ENCODE results near the gene MEX3C. TPM values are rescaled to one million over a fixed set of nuclear protein-coding genes. Genes with fewer than 3 reads are reported as not detected.

The MEX3C gene
- 23.2 TPM for polyA plus RNA-seq (2012; ENCODE audit: insufficient read length, low read depth)

DNA sequence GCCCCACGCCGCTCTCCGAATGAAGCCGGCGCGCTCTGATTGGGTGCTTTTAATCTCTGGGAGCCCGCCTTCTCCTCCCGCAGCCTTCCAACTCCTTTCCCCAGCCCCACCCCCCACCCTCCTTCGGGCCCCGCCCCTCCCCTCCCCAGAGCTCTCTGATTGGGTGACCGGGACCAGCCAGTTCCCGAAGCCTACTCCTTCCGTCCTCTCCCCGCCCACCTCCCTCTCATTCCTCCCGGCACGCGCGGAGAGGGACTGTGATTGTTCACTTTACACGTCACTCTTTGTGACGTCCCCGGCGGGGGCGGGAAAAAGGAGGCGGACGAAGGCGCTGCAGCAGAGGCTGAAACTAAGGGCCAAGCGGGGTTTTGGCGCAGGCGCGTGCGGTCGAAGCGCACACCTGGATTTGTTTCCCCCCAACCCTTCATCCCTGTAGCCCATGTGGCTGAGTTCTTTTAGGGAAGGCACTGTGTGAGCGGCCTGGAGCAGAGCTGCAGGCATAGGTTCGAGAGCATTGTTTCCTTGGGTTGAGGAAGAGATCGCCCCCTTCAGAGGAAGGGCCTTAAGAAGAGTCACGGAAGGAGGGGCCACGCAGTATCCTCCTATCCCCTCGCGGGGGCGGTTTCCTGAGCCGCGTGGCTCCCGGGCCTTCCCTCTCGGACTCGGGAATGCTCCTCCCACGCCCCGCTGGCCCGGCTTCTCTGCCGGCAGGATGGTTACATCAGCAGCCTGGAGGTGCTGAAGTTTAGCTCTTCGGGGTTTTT, at the start of gene MEX3C:
MEX3C (minus strand) TSS at position 21 of the 764 bp plus-strand sequence. CDS start 361 bp downstream, outside the sequence.
- TF ChIP-seq SIN3A (IDR thresholded peaks at IDR 0.05; ENCODE audit: borderline replicate concordance, insufficient read depth, low read length) (0 out of 2 replicates have a peak, but pooled peaks have one; percentile 63), TAF1 (IDR thresholded peaks at IDR 0.05; ENCODE audit: borderline replicate concordance, insufficient read depth, low read length) (peak; percentile 62), FOXP2 (optimal IDR thresholded peaks at IDR 0.05; ENCODE audit: borderline replicate concordance, extremely low read depth, extremely low read length, insufficient read depth) (peak; percentile 18), POLR2AphosphoS5 (IDR thresholded peaks at IDR 0.05; ENCODE audit: low read depth, low read length) (peak; percentile 94)
- TF ChIP-seq, protein P1, sequence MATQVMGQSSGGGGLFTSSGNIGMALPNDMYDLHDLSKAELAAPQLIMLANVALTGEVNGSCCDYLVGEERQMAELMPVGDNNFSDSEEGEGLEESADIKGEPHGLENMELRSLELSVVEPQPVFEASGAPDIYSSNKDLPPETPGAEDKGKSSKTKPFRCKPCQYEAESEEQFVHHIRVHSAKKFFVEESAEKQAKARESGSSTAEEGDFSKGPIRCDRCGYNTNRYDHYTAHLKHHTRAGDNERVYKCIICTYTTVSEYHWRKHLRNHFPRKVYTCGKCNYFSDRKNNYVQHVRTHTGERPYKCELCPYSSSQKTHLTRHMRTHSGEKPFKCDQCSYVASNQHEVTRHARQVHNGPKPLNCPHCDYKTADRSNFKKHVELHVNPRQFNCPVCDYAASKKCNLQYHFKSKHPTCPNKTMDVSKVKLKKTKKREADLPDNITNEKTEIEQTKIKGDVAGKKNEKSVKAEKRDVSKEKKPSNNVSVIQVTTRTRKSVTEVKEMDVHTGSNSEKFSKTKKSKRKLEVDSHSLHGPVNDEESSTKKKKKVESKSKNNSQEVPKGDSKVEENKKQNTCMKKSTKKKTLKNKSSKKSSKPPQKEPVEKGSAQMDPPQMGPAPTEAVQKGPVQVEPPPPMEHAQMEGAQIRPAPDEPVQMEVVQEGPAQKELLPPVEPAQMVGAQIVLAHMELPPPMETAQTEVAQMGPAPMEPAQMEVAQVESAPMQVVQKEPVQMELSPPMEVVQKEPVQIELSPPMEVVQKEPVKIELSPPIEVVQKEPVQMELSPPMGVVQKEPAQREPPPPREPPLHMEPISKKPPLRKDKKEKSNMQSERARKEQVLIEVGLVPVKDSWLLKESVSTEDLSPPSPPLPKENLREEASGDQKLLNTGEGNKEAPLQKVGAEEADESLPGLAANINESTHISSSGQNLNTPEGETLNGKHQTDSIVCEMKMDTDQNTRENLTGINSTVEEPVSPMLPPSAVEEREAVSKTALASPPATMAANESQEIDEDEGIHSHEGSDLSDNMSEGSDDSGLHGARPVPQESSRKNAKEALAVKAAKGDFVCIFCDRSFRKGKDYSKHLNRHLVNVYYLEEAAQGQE (IDR thresholded peaks at IDR 0.05; ENCODE audit: insufficient read depth in 1 of 2, low read depth in 2 of 2, low read length in 2 of 2) = peak in 1 of 2 experiments; percentile 54; a peak in 1 of 4 replicates

DNA sequence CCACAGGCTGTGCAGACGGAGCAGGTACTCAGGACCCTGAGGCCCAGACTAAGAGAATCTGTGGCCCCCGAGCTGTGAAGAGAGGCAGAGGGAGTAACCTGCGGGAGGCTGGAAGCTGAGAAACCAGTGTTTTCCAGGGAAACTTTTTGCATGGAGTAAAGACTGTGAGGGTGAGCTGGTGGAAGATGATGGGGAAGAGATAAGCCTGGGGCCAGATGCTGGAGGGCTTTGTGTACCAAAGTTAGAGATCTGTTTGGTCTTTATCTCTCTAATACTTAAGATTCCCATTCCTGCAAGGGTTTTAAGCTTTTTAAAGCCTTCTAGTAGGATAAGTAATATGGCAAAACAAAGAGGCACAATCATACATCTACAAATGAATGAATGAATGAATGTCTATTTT, 43.7 kb upstream of the MEX3C start:
- TF ChIP-seq TAF1 (IDR thresholded peaks at IDR 0.05; ENCODE audit: borderline replicate concordance, insufficient read depth, low read length) (no peak), POLR2AphosphoS5 (IDR thresholded peaks at IDR 0.05; ENCODE audit: low read depth, low read length) (no peak), SIN3A (IDR thresholded peaks at IDR 0.05; ENCODE audit: borderline replicate concordance, insufficient read depth, low read length) (no peak), FOXP2 (optimal IDR thresholded peaks at IDR 0.05; ENCODE audit: borderline replicate concordance, extremely low read depth, extremely low read length, insufficient read depth) (no peak)
- TF ChIP-seq, protein P1 (IDR thresholded peaks at IDR 0.05; ENCODE audit: insufficient read depth in 1 of 2, low read depth in 2 of 2, low read length in 2 of 2) = no peak

DNA sequence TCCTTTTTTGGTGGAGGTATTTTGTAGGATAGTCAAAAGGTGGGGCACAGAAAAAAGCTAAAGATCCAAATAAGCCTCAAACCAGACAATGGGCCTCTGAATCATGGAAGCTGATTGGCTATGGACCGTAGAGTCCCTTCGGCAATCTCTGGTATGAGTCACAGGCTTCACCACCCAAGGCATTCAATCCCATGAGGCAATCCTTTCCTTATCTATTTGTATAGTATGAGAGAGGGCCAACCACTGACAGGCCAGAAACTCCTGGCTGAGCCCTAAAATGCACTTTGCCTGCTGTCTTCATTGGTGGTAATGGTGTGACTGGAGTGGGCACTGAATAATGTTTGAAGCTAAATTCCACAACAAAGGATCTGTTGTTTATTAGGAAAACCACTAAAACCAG, 38.7 kb upstream of the MEX3C start:
- no peak for TF ChIP-seq POLR2AphosphoS5 (IDR thresholded peaks at IDR 0.05; ENCODE audit: low read depth, low read length)
- no peak for TF ChIP-seq SIN3A (IDR thresholded peaks at IDR 0.05; ENCODE audit: borderline replicate concordance, insufficient read depth, low read length)
- TF ChIP-seq, protein P1 (IDR thresholded peaks at IDR 0.05; ENCODE audit: insufficient read depth in 1 of 2, low read depth in 2 of 2, low read length in 2 of 2) = no peak
- TF ChIP-seq FOXP2 (optimal IDR thresholded peaks at IDR 0.05; ENCODE audit: borderline replicate concordance, extremely low read depth, extremely low read length, insufficient read depth) = no peak
- TF ChIP-seq TAF1 (IDR thresholded peaks at IDR 0.05; ENCODE audit: borderline replicate concordance, insufficient read depth, low read length) = no peak

DNA sequence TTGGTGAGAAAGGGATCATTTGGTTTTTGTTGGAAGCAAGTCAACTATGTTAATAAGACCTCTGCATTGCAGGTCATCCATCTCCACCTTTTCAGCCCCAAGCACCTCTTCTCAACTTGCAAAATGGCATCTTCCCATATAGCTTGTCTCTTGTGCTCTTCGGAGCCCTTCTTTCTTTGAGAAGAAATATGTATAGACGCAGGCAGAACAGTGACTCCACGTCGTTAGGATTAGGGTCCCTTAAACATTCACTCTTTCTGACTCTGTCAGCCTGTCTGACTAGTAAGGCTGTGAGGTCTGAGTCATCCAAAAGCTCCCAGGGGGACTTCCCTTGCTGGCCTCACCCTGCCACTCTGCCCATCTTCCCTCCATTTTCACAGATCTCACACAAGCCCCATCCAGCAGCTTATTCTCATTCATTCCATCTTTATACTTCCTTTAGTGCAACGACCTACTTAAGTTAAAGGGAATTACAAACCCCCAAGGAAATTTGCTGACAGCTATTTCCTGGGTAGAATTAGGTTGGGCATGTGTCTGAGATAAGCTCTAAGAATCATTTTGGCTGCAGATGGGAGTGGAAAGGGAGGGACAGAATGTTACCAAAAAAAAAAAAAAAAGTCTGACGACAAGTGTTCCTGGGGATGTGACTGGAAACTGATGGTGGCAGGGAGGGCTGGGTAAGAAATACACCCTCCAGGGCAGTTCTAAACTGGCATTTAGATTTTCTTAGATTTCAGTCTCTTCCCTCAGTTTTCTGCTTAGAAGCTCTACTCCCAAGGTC, 37.7 kb upstream of the MEX3C start:
- TF ChIP-seq, protein P1 (IDR thresholded peaks at IDR 0.05; ENCODE audit: insufficient read depth in 1 of 2, low read depth in 2 of 2, low read length in 2 of 2) = no peak
- TF ChIP-seq SIN3A (IDR thresholded peaks at IDR 0.05; ENCODE audit: borderline replicate concordance, insufficient read depth, low read length) = 0 out of 2 replicates have a peak, but pooled peaks have one; percentile 39
